ENCODE results near the gene SOX5. TPM values are rescaled to one million over a fixed set of nuclear protein-coding genes. Genes with fewer than 3 reads are reported as not detected.

The SOX5 gene
- total RNA-seq, 6 experiments from 2014 or later = 14.8 to 34.3 (median 31.1) TPM

DNA sequence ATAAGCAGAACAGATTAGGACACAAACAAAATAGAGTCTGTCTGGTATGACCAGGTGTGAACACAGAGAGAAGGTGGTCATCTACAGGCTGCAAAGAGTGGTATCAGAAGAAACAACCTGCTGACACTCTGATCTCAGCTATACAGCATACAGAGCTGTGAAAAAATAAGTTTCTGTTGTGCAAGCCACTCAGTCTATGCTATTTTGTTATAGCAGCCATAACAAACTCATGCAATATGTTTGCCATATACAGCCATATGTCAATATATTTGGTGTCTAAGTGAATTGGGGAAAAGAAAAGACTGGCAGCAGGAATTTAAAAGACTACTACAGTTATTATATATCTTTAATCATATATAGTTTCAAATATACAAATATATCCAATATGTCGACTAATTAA, 300.9 kb downstream of the SOX5 start:
- TF ChIP-seq, protein P1, sequence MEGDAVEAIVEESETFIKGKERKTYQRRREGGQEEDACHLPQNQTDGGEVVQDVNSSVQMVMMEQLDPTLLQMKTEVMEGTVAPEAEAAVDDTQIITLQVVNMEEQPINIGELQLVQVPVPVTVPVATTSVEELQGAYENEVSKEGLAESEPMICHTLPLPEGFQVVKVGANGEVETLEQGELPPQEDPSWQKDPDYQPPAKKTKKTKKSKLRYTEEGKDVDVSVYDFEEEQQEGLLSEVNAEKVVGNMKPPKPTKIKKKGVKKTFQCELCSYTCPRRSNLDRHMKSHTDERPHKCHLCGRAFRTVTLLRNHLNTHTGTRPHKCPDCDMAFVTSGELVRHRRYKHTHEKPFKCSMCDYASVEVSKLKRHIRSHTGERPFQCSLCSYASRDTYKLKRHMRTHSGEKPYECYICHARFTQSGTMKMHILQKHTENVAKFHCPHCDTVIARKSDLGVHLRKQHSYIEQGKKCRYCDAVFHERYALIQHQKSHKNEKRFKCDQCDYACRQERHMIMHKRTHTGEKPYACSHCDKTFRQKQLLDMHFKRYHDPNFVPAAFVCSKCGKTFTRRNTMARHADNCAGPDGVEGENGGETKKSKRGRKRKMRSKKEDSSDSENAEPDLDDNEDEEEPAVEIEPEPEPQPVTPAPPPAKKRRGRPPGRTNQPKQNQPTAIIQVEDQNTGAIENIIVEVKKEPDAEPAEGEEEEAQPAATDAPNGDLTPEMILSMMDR (IDR thresholded peaks at IDR 0.05) = no peak
- no peak for TF ChIP-seq POLR2A (IDR thresholded peaks at IDR 0.05)
- no peak for DNase-seq
- Histone ChIP-seq H3K4me1 (no peaks in the 10 kb centered on the region), H3K4me3 (no peak overlapping the region), H3K27me3 (no peaks in the 10 kb centered on the region), H3K9me3 (no peaks in the 10 kb centered on the region), H3K27ac (no peak overlapping the region), H3K36me3 (no peaks in the 10 kb centered on the region)
- WGBS (ENCODE audit: insufficient coverage, low coverage, low lambda C conversion rate, missing lambda C conversion rate) = 90% methylated on average over 1 of the region's 1 CpG
- ATAC-seq = no peak
- intact Hi-C loops (cut with DNase I) = no loop called here

DNA sequence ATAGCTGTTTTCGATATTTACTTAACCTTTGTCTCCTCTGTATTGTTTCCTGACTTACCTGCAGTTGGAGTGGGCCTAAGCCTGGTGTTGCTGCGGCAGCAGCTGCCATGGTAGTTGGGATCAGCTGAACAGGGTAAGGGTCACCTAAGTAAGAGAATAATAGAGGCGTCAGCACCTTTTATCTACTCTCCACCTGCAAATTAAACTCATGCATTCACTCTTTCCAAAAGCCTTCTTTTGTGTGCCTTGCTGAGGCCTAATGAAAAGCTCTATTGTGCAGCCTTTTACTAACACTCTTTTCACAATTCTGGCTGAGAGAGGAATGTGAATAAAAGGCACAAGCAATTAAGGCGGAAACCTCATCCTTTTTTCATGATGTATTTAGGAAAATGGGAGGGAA, 308.7 kb downstream of the SOX5 start:
- no peaks in the 10 kb centered on the region for H3K4me1 ChIP-seq
- WGBS (ENCODE audit: insufficient coverage, low coverage, low lambda C conversion rate, missing lambda C conversion rate) = 78% methylated on average over 4 of the region's 4 CpGs
- no peak for ATAC-seq
- peaks cover 0 to 3% (median 0%) of the 10 kb centered on the region in 4 donors for H3K36me3 ChIP-seq
- H3K4me3 ChIP-seq = no peak overlapping the region
- H3K9me3 ChIP-seq = no peaks in the 10 kb centered on the region
- H3K27ac ChIP-seq = no peak overlapping the region
- no peak for TF ChIP-seq POLR2A (IDR thresholded peaks at IDR 0.05)
- TF ChIP-seq, protein P1 (IDR thresholded peaks at IDR 0.05) = no peak
- no peak for DNase-seq
- H3K27me3 ChIP-seq = no peaks in the 10 kb centered on the region
- intact Hi-C loops (cut with DNase I) = no loop called here

DNA sequence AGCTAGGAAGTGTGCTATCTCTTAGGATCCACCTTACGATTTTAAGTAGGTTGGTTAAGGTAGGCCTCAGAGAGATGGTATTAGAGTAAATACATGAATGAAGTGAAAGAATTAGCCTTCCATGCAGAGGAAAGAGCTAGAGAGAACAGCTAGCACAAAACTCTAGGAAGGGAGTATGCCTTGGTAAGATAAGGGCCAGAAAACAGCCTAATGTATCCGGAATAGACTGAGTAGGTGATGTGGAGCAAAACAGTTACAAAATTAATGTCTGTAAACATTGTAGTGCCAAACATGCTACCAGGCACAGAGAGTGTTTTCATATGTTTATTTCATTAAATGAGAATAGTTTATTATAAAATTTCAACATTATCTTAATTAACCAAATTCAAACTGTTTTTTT, 315.1 kb downstream of the SOX5 start:
- H3K27ac ChIP-seq = no peak overlapping the region
- no peaks in the 10 kb centered on the region for H3K9me3 ChIP-seq
- H3K4me1 ChIP-seq = no peaks in the 10 kb centered on the region
- no peaks in the 10 kb centered on the region for H3K27me3 ChIP-seq
- H3K4me3 ChIP-seq = no peak overlapping the region
- H3K36me3 ChIP-seq = no peaks in the 10 kb centered on the region
- WGBS (ENCODE audit: insufficient coverage, low coverage, low lambda C conversion rate, missing lambda C conversion rate) = 91% methylated on average over 2 of the region's 2 CpGs
- TF ChIP-seq, protein P1 (IDR thresholded peaks at IDR 0.05) = no peak
- TF ChIP-seq POLR2A (IDR thresholded peaks at IDR 0.05) = no peak
- DNase-seq (no peak), ATAC-seq (no peak)
- intact Hi-C loops (cut with DNase I) = no loop called here

DNA sequence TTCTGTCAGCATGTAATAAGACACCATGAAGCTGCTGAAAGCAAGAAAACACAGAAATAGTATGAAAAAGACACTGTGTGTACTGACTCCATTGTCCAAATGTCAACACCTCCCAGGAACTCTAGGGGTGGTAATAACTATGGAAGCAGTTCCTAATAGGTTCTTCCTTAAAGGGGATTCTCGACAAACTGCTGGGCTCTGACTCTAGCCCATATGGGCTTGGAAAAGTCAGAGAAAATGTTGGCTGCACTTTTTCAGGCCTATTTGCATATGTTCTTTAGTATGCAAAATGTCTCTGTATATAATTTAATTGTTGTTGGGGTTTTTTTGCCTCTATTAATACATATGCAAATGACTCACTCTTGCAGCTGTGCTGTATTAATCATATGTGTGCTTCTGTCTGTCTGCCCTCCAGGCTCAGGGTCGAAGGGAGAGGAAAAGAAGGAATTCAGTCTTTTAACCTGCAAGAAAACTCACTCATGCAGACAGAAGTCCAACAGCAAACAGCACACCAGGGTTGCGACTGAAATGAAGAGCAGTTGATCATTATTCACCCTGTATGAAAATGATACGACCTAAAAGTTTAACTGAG, 317.6 kb downstream of the SOX5 start:
- intact Hi-C loops (cut with DNase I) = no loop called here
- no peak for TF ChIP-seq POLR2A (IDR thresholded peaks at IDR 0.05)
- TF ChIP-seq, protein P1 (IDR thresholded peaks at IDR 0.05) = no peak
- Histone ChIP-seq H3K4me3 (no peak overlapping the region), H3K27ac (no peak overlapping the region), H3K27me3 (no peaks in the 10 kb centered on the region), H3K36me3 (no peaks in the 10 kb centered on the region), H3K4me1 (no peaks in the 10 kb centered on the region), H3K9me3 (no peaks in the 10 kb centered on the region)
- 77% methylated on average over 4 of the region's 4 CpGs for WGBS (ENCODE audit: insufficient coverage, low coverage, low lambda C conversion rate, missing lambda C conversion rate)
- ATAC-seq (no peak), DNase-seq (no peak)

DNA sequence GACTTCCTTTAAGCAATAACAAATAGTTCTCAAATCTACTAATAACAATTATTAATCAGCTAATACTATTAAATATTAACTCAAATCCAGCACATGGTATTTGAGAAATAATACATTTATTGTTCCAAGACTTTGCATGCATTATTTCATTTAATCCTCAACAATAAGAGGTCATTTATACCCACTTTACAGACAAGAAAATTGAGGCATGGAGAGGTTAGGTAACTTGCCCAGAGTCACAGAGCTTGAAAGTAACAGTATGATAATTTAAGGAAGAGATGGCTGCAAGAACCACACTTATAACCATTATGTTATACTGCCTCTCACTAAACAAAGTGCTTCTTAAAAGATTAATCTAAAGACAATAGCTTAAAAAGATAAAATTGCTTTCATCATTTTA, 318.9 kb downstream of the SOX5 start:
- H3K27ac ChIP-seq = no peak overlapping the region
- intact Hi-C loops (cut with DNase I) = no loop called here
- DNase-seq = no peak
- TF ChIP-seq POLR2A (IDR thresholded peaks at IDR 0.05) = no peak
- TF ChIP-seq, protein P1 (IDR thresholded peaks at IDR 0.05) = no peak
- H3K27me3 ChIP-seq = no peaks in the 10 kb centered on the region
- H3K9me3 ChIP-seq = no peaks in the 10 kb centered on the region
- H3K36me3 ChIP-seq = no peaks in the 10 kb centered on the region
- ATAC-seq = no peak
- no peak overlapping the region for H3K4me3 ChIP-seq
- no peaks in the 10 kb centered on the region for H3K4me1 ChIP-seq

All from right lobe of liver (tissue), 6 donors.